Lower leg skin (tissue), 4 donors: ENCODE results near the gene DGKB. TPM values are rescaled to one million over a fixed set of nuclear protein-coding genes. Genes with fewer than 3 reads are reported as not detected.

Experiments used
- DNase-seq, 2 donors: peaks; one replicate each; pipeline ENCODE4 v3.0.0-alpha.2; 2019; ENCODE audit warnings: low spot score in 2 of 2
- H3K4me3 ChIP-seq: fragments of 200-600 bp; sonication (generic); 2 replicates; pipeline ENCODE4 v1.5.1; 2017; ENCODE audit warnings: mild to moderate bottlenecking, low read depth; ENCODE audit not compliant: poor library complexity, severe bottlenecking
- CTCF ChIP-seq, 3 donors: fragments of 450-650 bp; IDR thresholded peaks; one replicate each; pipeline ENCODE4 v1.5.1; 2016; ENCODE audit warnings: antibody characterized with exemption in 3 of 3, mild to moderate bottlenecking in 3 of 3, moderate library complexity in 2 of 3
- POLR2A ChIP-seq, 2 donors: fragments of 450-650 bp; IDR thresholded peaks; one replicate each; pipeline ENCODE4 v1.6.1; 2016 to 2017; ENCODE audit warnings: antibody characterized with exemption in 2 of 2, mild to moderate bottlenecking in 1 of 2, moderate library complexity in 1 of 2
- WGBS, 2 donors: methylation state at CpG; one replicate each; pipeline ENCODE4 v1.1.5; 2018; 5-methylcytosine and 5-hydroxymethylcytosine counted together
- intact Hi-C: fragments of 100-400 bp; cut with DNase I; formaldehyde crosslinking; loops from one replicate; pipeline ENCODE4 v1.15.0; 2023; ENCODE audit warnings: low total_unique reads
- total RNA-seq, 4 donors: library from RNA; depleted of rRNA; stranded (reverse); fragments of >200 nt; gene quantifications; one replicate each; pipeline ENCODE4 v1.1.0, GENCODE V29; 2016

The DGKB gene
- total RNA-seq, 4 donors from 2014 or later = 0.05 to 0.58 TPM; not detected in 2

GRCh38 chr7:14585232-14585631, 317.3 kb downstream of the DGKB start:
- intact Hi-C loops = no loop called here
- no peak for TF ChIP-seq POLR2A (IDR thresholded peaks at IDR 0.05)
- TF ChIP-seq CTCF (IDR thresholded peaks at IDR 0.05) = no peak
- 77 to 79% methylated on average over 2 of the region's 2 CpGs for WGBS, 2 donors
- no peak overlapping the region for H3K4me3 ChIP-seq
- DNase-seq = no peak

- H3K4me3 ChIP-seq = no peak overlapping the region
- TF ChIP-seq POLR2A (IDR thresholded peaks at IDR 0.05) = no peak
- no peak for TF ChIP-seq CTCF (IDR thresholded peaks at IDR 0.05)
- DNase-seq = no peak
- intact Hi-C loops = no loop called here
Measured at GRCh38 chr7:14583518-14583917, 319.0 kb downstream of the DGKB start.

GRCh38 chr7:14582010-14582409, 320.5 kb downstream of the DGKB start:
- intact Hi-C loops = no loop called here
- WGBS, 2 donors = 83 to 85% methylated on average over 4 of the region's 4 CpGs

GRCh38 chr7:14579971-14580370, 322.6 kb downstream of the DGKB start:
- no peak for DNase-seq
- intact Hi-C loops = no loop called here
- TF ChIP-seq CTCF (IDR thresholded peaks at IDR 0.05) = no peak
- no peak overlapping the region for H3K4me3 ChIP-seq
- 84 to 88% methylated on average over 2 of the region's 2 CpGs for WGBS, 2 donors

More at GRCh38 chr7:14582010-14582409, 320.5 kb downstream of the DGKB start:
- no peak overlapping the region for H3K4me3 ChIP-seq
- DNase-seq = no peak
- TF ChIP-seq CTCF (IDR thresholded peaks at IDR 0.05) (no peak), POLR2A (IDR thresholded peaks at IDR 0.05) (no peak)

- TF ChIP-seq CTCF (IDR thresholded peaks at IDR 0.05) (no peak), POLR2A (IDR thresholded peaks at IDR 0.05) (no peak)
- 65 to 67% methylated on average over 3 of the region's 3 CpGs for WGBS, 2 donors
- DNase-seq = no peak
- intact Hi-C loops = no loop called here
- H3K4me3 ChIP-seq = no peak overlapping the region
Measured at GRCh38 chr7:14576578-14576977, 326.0 kb downstream of the DGKB start.
